ENCODE measurements around the gene TMEM14B.

TMEM14B gene

DNA sequence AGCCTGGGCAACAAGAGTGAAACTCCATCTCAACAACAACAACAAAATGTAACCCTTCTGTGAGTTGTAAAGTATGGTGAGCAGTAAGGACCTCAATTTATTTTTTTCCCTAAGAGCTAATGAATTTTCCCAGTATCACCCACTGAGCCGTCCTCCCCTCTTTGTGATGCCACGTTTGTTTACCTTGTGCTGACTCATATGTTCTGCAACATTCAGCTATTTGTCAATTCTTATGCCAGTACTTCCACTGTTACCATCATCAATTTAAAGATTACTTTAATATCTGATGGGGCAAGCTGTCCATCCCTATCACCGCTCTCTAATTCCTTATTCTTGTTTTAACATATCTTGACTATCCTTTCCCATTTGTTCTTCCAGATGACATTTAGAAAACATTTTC is 53.2 kb downstream of the TMEM14B start:
- no peak for TF ChIP-seq YY1 (IDR thresholded peaks at IDR 0.05; ENCODE audit: low read depth)
- no peak for TF ChIP-seq RAD21 (IDR thresholded peaks at IDR 0.05; ENCODE audit: low read depth)
- TF ChIP-seq EP300 (IDR thresholded peaks at IDR 0.05; ENCODE audit: borderline replicate concordance) = no peak
- TF ChIP-seq NFIC (IDR thresholded peaks at IDR 0.05) = no peak
- TF ChIP-seq, protein P1, sequence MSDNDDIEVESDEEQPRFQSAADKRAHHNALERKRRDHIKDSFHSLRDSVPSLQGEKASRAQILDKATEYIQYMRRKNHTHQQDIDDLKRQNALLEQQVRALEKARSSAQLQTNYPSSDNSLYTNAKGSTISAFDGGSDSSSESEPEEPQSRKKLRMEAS (IDR thresholded peaks at IDR 0.05) = no peak
- TF ChIP-seq, protein P2, sequence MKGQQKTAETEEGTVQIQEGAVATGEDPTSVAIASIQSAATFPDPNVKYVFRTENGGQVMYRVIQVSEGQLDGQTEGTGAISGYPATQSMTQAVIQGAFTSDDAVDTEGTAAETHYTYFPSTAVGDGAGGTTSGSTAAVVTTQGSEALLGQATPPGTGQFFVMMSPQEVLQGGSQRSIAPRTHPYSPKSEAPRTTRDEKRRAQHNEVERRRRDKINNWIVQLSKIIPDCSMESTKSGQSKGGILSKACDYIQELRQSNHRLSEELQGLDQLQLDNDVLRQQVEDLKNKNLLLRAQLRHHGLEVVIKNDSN (IDR thresholded peaks at IDR 0.05) = no peak
- no peak for TF ChIP-seq TCF12 (IDR thresholded peaks at IDR 0.05; ENCODE audit: low read depth)
- TF ChIP-seq TAF1 (IDR thresholded peaks at IDR 0.05; ENCODE audit: low read depth) = no peak
- TF ChIP-seq CEBPB (IDR thresholded peaks at IDR 0.05) = no peak
- TF ChIP-seq ZBTB7A (IDR thresholded peaks at IDR 0.05; ENCODE audit: low read depth) = no peak
- no peak for TF ChIP-seq TEAD4 (IDR thresholded peaks at IDR 0.05)
- no peak for TF ChIP-seq EGR1 (IDR thresholded peaks at IDR 0.05)
- TF ChIP-seq CREB1 (IDR thresholded peaks at IDR 0.05; ENCODE audit: low read depth) = no peak
- TF ChIP-seq FOXM1 (IDR thresholded peaks at IDR 0.05; ENCODE audit: borderline replicate concordance, low read depth) = no peak
- TF ChIP-seq, protein P3, sequence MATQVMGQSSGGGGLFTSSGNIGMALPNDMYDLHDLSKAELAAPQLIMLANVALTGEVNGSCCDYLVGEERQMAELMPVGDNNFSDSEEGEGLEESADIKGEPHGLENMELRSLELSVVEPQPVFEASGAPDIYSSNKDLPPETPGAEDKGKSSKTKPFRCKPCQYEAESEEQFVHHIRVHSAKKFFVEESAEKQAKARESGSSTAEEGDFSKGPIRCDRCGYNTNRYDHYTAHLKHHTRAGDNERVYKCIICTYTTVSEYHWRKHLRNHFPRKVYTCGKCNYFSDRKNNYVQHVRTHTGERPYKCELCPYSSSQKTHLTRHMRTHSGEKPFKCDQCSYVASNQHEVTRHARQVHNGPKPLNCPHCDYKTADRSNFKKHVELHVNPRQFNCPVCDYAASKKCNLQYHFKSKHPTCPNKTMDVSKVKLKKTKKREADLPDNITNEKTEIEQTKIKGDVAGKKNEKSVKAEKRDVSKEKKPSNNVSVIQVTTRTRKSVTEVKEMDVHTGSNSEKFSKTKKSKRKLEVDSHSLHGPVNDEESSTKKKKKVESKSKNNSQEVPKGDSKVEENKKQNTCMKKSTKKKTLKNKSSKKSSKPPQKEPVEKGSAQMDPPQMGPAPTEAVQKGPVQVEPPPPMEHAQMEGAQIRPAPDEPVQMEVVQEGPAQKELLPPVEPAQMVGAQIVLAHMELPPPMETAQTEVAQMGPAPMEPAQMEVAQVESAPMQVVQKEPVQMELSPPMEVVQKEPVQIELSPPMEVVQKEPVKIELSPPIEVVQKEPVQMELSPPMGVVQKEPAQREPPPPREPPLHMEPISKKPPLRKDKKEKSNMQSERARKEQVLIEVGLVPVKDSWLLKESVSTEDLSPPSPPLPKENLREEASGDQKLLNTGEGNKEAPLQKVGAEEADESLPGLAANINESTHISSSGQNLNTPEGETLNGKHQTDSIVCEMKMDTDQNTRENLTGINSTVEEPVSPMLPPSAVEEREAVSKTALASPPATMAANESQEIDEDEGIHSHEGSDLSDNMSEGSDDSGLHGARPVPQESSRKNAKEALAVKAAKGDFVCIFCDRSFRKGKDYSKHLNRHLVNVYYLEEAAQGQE (IDR thresholded peaks at IDR 0.05; ENCODE audit: low read depth) = no peak

DNA sequence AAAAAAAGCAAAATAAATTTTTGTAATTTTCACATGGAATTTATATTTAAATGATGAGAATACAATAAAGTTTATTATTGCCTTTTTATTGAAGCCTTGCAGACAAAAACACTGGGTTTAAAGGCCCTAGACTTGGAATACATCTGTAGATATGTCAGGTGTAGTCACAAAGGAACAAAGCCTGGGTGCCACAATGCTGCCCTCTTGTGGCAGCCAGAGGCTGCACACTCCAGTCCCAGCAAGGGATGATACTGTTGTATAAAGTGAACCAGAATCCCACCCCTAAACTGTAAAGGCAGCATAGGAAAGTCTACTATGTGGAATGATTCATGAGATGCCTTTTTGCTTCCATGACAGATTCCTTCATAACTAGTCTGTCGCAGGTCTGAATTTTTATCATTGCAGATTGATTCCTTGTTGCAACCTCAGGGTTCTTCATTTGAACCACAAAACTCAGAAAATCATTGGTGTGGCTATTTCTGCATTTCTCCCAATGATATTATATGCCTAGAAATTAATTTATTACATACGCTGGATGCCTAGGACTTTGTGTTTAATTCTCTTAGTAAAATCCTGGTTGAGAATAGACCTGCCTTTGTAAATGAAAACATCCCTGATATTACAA is 53.7 kb downstream of the TMEM14B start:
- no peak for TF ChIP-seq TCF12 (IDR thresholded peaks at IDR 0.05; ENCODE audit: low read depth)
- peak; percentile 91 for TF ChIP-seq RAD21 (IDR thresholded peaks at IDR 0.05; ENCODE audit: low read depth)

All from Ishikawa (cell line).